A549 (cell line): ENCODE data around the gene UBAC2.

ENCODE experiments used
- CBX8 ChIP-seq: fragments of 200-600 bp; sonication (generic); IDR thresholded peaks from 2 replicates; pipeline ENCODE4 v1.6.1; 2016
- KDM5A ChIP-seq: fragments of 200-600 bp; sonication (generic); IDR thresholded peaks from 2 replicates; pipeline ENCODE4 v1.6.1; 2016; ENCODE audit warnings: antibody characterized with exemption, mild to moderate bottlenecking
- POLR2A ChIP-seq: IDR thresholded peaks from 2 replicates; pipeline ENCODE4 v1.6.1; 2012; ENCODE audit warnings: mild to moderate bottlenecking, low read length
- RAD21 ChIP-seq, 2 experiments: fragments of >200 bp in 1 of 2; sonication (Bioruptor Twin) in 1 of 2; formaldehyde crosslinking in 1 of 2; IDR thresholded peaks in 1 of 2; conservative IDR thresholded peaks in 1 of 2; 2 replicates in 1 of 2; 3 replicates in 1 of 2; pipeline ENCODE4 v1.6.1; 2012 to 2018; ENCODE audit warnings: inconsistent platforms in 1 of 2
- RNF2 ChIP-seq: fragments of 200-600 bp; sonication (generic); IDR thresholded peaks from 2 replicates; pipeline ENCODE4 v1.6.1; 2016; ENCODE audit warnings: low read depth, mild to moderate bottlenecking, antibody characterized with exemption, moderate library complexity, borderline replicate concordance
- ZSCAN20 ChIP-seq: fragments of 250-450 bp; sonication (Bioruptor Pico); IDR thresholded peaks from 2 replicates; pipeline ENCODE4 v1.8.0; 2022; ENCODE audit warnings: mild to moderate bottlenecking, moderate library complexity
- TF ChIP-seq, protein P1 (sequence below): fragments of 450-650 bp; IDR thresholded peaks from 2 replicates; pipeline ENCODE4 v1.6.1; 2014; ENCODE audit warnings: antibody characterized with exemption
- TF ChIP-seq, protein P2 (sequence below): IDR thresholded peaks from 2 replicates; pipeline ENCODE4 v1.6.1; 2012
- TF ChIP-seq, protein P3 (sequence below): fragments of >200 bp; sonication (Bioruptor Twin); formaldehyde crosslinking; IDR thresholded peaks from 3 replicates; pipeline ENCODE4 v1.5.1; 2016

- TF ChIP-seq, protein P1, sequence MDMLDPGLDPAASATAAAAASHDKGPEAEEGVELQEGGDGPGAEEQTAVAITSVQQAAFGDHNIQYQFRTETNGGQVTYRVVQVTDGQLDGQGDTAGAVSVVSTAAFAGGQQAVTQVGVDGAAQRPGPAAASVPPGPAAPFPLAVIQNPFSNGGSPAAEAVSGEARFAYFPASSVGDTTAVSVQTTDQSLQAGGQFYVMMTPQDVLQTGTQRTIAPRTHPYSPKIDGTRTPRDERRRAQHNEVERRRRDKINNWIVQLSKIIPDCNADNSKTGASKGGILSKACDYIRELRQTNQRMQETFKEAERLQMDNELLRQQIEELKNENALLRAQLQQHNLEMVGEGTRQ: no peak
- TF ChIP-seq, protein P2, sequence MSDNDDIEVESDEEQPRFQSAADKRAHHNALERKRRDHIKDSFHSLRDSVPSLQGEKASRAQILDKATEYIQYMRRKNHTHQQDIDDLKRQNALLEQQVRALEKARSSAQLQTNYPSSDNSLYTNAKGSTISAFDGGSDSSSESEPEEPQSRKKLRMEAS: no peak
- TF ChIP-seq, protein P3, sequence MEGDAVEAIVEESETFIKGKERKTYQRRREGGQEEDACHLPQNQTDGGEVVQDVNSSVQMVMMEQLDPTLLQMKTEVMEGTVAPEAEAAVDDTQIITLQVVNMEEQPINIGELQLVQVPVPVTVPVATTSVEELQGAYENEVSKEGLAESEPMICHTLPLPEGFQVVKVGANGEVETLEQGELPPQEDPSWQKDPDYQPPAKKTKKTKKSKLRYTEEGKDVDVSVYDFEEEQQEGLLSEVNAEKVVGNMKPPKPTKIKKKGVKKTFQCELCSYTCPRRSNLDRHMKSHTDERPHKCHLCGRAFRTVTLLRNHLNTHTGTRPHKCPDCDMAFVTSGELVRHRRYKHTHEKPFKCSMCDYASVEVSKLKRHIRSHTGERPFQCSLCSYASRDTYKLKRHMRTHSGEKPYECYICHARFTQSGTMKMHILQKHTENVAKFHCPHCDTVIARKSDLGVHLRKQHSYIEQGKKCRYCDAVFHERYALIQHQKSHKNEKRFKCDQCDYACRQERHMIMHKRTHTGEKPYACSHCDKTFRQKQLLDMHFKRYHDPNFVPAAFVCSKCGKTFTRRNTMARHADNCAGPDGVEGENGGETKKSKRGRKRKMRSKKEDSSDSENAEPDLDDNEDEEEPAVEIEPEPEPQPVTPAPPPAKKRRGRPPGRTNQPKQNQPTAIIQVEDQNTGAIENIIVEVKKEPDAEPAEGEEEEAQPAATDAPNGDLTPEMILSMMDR: no peak
- TF ChIP-seq CBX8: no peak
- TF ChIP-seq POLR2A: no peak
- no peak for TF ChIP-seq RNF2
- TF ChIP-seq ZSCAN20: no peak
- TF ChIP-seq RAD21 (conservative IDR thresholded peaks at IDR 0.05 in 1 of 2, IDR thresholded peaks at IDR 0.05 in 1 of 2): no peak
- TF ChIP-seq KDM5A: no peak
Observed at GRCh38 chr13:99421271-99421670, 220.6 kb downstream of the UBAC2 start.
